Measurements from ENCODE around the gene XIRP2. TPM values are rescaled to one million over a fixed set of nuclear protein-coding genes. Genes with fewer than 3 reads are reported as not detected.

The XIRP2 gene
- total and polyA plus RNA-seq, 2 of the 8 experiments (the other 6 are each of a cell fraction or from before 2014, with no cell fraction given) = 0.11 TPM; not detected in 1

DNA sequence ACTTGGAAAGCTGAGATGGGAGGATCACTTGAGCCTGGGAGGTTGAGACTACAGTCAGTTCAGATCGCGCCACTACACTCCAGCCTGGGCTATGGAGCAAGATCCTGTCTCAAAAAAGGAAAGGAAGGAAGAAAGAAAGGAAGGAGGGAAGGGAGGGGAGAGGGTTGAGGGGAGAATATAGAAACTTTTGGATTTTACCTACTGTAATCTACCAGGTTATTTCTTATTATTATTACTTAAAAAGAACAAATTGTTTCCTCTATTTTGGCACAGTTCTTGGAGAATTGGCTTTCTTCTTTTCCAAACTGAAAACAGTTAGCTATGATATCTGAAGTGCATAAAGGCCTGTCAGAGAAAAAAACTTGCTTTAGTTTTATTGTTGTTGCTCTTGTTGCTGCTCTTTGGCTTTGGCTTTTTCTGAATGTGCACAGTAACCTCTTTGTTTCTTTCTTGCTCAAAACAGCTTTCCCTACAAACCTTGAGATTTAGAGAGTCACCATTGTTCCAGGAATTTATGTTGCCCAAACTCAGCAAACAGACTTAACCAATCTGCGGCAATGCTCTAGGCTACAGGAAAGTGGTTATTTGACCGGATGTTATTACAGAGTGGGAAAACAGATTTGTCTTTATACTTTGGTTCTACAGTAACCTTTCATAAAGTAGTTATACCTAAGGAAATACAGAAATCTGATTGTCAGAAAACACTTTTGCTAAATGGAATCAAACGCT lies 214.9 kb downstream of the XIRP2 start:
- H3K4me1 ChIP-seq (replicated peaks in 1 of 4; ENCODE audit: control insufficient read depth in 3 of 4, insufficient read depth in 4 of 4, low read length in 3 of 4) = no peaks in the 10 kb centered on the region
- H3K27me3 ChIP-seq (replicated peaks in 1 of 4; ENCODE audit: control insufficient read depth in 3 of 4, extremely low read depth in 1 of 4, insufficient read depth in 3 of 4, low read length in 3 of 4) = no peaks in the 10 kb centered on the region
- no peak for TF ChIP-seq NANOG (IDR thresholded peaks at IDR 0.05; ENCODE audit: insufficient read depth, low read depth, low read length, poor library complexity, severe bottlenecking)
- TF ChIP-seq ZNF274 (IDR thresholded peaks at IDR 0.05; ENCODE audit: borderline replicate concordance, extremely low read depth, low read length) = no peak
- TF ChIP-seq SP4 (IDR thresholded peaks at IDR 0.05; ENCODE audit: low read length) = no peak
- TF ChIP-seq E2F6 (IDR thresholded peaks at IDR 0.05) = no peak
- TF ChIP-seq GTF2F1 (IDR thresholded peaks at IDR 0.05; ENCODE audit: borderline replicate concordance, low read depth, low read length) = no peak
- no peak for TF ChIP-seq NRF1 (IDR thresholded peaks at IDR 0.05; ENCODE audit: low read depth, low read length)
- no peak for TF ChIP-seq GABPA (IDR thresholded peaks at IDR 0.05; ENCODE audit: borderline replicate concordance, insufficient read depth, low read length)
- H4K5ac ChIP-seq (ENCODE audit: insufficient read length, low read depth, low read length) = no peak overlapping the region
- no peak overlapping the region for H2BK5ac ChIP-seq (ENCODE audit: low read depth, low read length)
- H3K79me1 ChIP-seq (ENCODE audit: low read depth, low read length) = no peaks in the 10 kb centered on the region
- no peak overlapping the region for H4K8ac ChIP-seq (ENCODE audit: extremely low read depth, insufficient read depth, low read length)
- DNase-seq (ENCODE audit: low read depth in 1 of 2, low spot score in 2 of 2) (no peak), FAIRE-seq (peak; percentile 63)
- no peak overlapping the region for H2BK120ac ChIP-seq (replicated peaks; ENCODE audit: low read depth, low read length)
- H3K14ac ChIP-seq (ENCODE audit: insufficient read length) = no peak overlapping the region
- no peak overlapping the region for H2BK20ac ChIP-seq (ENCODE audit: low read length)
- H2AK5ac ChIP-seq (ENCODE audit: low read depth, low read length) = no peak overlapping the region
- H3K18ac ChIP-seq (ENCODE audit: extremely low read depth, low read length) = no peak overlapping the region
- H3K4me3 ChIP-seq (ENCODE audit: extremely low read depth in 1 of 4, insufficient read depth in 2 of 4, low read depth in 3 of 4, low read length in 4 of 4) = no peak overlapping the region
- ChIA-PET CTCF (ENCODE audit: partially characterized antibody) (interaction anchor here (1.0 kb wide), 1 partner anchor 13 kb away, joined by 4 read pairs; no protein-coding TSS in a partner anchor), POLR2A (ENCODE audit: partially characterized antibody) (no interaction called here)
- no peak overlapping the region for H3K4ac ChIP-seq (replicated peaks; ENCODE audit: insufficient read length, low read depth, low read length)
- peaks cover 2% of the 10 kb centered on the region; the same call in 1 of the 2 replicates for H3K23me2 ChIP-seq (ENCODE audit: low read depth, low read length)
- no peak overlapping the region for H2BK15ac ChIP-seq (ENCODE audit: low read length)
- 0 out of 4 replicates have a peak, but pooled peaks cover 0 to 2% of the 10 kb centered on the region in 2 experiments for H3K9me3 ChIP-seq (ENCODE audit: insufficient read depth in 2 of 2, low read depth in 1 of 2, low read length in 1 of 2)
- H3K79me2 ChIP-seq (ENCODE audit: control insufficient read depth in 1 of 2, insufficient read depth in 2 of 2, low read length in 2 of 2) = no peaks in the 10 kb centered on the region
- H3K36me3 ChIP-seq (ENCODE audit: control insufficient read depth in 2 of 4, insufficient read depth in 4 of 4, low read length in 3 of 4) = no peaks in the 10 kb centered on the region
- no peaks in the 10 kb centered on the region for H4K20me1 ChIP-seq (replicated peaks in 1 of 2; ENCODE audit: control insufficient read depth in 1 of 2, insufficient read depth in 2 of 2, low read length in 2 of 2)
- H3K27ac ChIP-seq (ENCODE audit: low read depth, low read length) = no peak overlapping the region
- H3K23ac ChIP-seq (ENCODE audit: insufficient read length) = no peak overlapping the region
- H3K56ac ChIP-seq (replicated peaks; ENCODE audit: insufficient read length, low read depth, low read length) = no peak overlapping the region
- H3K4me2 ChIP-seq (ENCODE audit: insufficient read depth in 1 of 2, low read depth in 2 of 2, low read length in 2 of 2) = no peak overlapping the region
- H4K91ac ChIP-seq (replicated peaks; ENCODE audit: insufficient read length, low read length) = no peak overlapping the region
- no peak overlapping the region for H2AFZ ChIP-seq (ENCODE audit: low read length)
- no peak overlapping the region for H3K9ac ChIP-seq (replicated peaks in 1 of 4; ENCODE audit: extremely low read depth in 1 of 4, low read depth in 3 of 4, low read length in 3 of 4)
- WGBS, 2 experiments (ENCODE audit: extremely low coverage in 1 of 2, insufficient coverage in 1 of 2, insufficient read length in 1 of 2, insufficient replicate concordance in 2 of 2, low coverage in 1 of 2, low lambda C conversion rate in 2 of 2, missing lambda C conversion rate in 1 of 2) = 88% methylated on average over 5 of the region's 5 CpGs; no CpG with 5 or more reads in 1 of the 2 experiments
- H2BK12ac ChIP-seq (ENCODE audit: low read depth, low read length) = no peak overlapping the region

Measured in H1 (cell line).